Measurements from ENCODE around the gene MFGE8.

DNA sequence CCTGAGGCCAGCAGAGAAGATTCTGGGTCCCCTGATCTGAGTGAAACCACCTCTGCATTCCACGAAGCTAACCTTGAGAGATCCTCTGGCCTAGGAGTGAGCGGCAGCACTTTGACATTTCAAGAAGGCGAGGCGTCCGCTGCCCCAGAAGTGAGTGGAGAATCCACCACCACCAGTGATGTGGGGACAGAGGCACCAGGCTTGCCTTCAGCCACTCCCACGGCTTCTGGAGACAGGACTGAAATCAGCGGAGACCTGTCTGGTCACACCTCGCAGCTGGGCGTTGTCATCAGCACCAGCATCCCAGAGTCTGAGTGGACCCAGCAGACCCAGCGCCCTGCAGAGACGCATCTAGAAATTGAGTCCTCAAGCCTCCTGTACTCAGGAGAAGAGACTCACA lies 54.2 kb downstream of the MFGE8 start:
- TF ChIP-seq, protein P1, sequence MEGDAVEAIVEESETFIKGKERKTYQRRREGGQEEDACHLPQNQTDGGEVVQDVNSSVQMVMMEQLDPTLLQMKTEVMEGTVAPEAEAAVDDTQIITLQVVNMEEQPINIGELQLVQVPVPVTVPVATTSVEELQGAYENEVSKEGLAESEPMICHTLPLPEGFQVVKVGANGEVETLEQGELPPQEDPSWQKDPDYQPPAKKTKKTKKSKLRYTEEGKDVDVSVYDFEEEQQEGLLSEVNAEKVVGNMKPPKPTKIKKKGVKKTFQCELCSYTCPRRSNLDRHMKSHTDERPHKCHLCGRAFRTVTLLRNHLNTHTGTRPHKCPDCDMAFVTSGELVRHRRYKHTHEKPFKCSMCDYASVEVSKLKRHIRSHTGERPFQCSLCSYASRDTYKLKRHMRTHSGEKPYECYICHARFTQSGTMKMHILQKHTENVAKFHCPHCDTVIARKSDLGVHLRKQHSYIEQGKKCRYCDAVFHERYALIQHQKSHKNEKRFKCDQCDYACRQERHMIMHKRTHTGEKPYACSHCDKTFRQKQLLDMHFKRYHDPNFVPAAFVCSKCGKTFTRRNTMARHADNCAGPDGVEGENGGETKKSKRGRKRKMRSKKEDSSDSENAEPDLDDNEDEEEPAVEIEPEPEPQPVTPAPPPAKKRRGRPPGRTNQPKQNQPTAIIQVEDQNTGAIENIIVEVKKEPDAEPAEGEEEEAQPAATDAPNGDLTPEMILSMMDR (conservative IDR thresholded peaks at IDR 0.05; ENCODE audit: low read depth, low read length), result no peak
- TF ChIP-seq EZH2 (IDR thresholded peaks at IDR 0.05; ENCODE audit: borderline replicate concordance, low read depth, low read length, poor library complexity, severe bottlenecking), result no peak

Measured in A673 (cell line).